Body of pancreas (tissue), 4 donors: ENCODE data around the gene ASTE1.

Experiments used
- POLR2A ChIP-seq, 3 donors: fragments of 450-650 bp; IDR thresholded peaks; one replicate each; pipeline ENCODE4 v1.6.1; 2016; ENCODE audit warnings: antibody characterized with exemption in 3 of 3, mild to moderate bottlenecking in 2 of 3
- TF ChIP-seq, protein P1 (sequence below), 7 experiments: fragments of 450-650 bp in 4 of 7; fragments of 200-600 bp in 3 of 7; sonication (generic) in 3 of 7; IDR thresholded peaks; one replicate each; pipeline ENCODE4 v1.5.1; 2016 to 2019; ENCODE audit warnings: antibody characterized with exemption in 7 of 7

DNA sequence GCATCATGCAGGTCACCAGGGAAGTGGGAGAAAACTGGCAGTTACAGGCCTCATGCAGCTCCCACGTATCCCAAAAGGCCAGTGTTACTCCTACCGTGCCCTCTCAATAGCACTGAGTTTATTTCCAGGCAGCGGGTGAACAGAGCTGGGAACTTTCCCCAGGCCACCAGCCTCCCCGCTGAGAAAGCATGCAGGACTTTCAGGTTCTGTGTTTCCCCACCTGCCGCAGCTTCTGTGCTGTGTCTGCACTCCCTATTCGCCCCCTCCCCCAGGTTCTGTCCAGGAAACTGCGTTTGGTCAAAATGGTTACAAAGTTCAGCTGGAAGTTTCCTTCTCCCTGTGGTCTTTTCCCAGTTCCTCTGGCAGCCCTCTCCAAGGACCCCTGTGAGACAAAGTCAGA is 21.4 kb upstream of the ASTE1 start:
- TF ChIP-seq, protein P1, sequence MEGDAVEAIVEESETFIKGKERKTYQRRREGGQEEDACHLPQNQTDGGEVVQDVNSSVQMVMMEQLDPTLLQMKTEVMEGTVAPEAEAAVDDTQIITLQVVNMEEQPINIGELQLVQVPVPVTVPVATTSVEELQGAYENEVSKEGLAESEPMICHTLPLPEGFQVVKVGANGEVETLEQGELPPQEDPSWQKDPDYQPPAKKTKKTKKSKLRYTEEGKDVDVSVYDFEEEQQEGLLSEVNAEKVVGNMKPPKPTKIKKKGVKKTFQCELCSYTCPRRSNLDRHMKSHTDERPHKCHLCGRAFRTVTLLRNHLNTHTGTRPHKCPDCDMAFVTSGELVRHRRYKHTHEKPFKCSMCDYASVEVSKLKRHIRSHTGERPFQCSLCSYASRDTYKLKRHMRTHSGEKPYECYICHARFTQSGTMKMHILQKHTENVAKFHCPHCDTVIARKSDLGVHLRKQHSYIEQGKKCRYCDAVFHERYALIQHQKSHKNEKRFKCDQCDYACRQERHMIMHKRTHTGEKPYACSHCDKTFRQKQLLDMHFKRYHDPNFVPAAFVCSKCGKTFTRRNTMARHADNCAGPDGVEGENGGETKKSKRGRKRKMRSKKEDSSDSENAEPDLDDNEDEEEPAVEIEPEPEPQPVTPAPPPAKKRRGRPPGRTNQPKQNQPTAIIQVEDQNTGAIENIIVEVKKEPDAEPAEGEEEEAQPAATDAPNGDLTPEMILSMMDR (IDR thresholded peaks at IDR 0.05), result no peak
- no peak for TF ChIP-seq POLR2A (IDR thresholded peaks at IDR 0.05)
